ENCODE data around the gene MLPH.

Gene MLPH

DNA sequence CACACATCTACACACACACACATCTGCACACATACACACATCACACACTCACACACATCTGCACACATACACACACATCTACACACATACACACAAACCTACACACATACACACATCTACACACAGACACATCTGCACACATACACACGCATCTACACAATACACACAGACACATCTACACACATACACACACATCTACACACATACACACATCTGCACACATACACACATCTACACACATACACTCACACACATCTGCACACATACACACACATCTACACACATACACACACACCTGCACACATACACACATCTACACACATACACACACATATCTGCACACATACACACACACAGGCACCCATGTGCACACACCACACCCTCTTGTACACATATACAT is 78.9 kb downstream of the MLPH start:
- DNase-seq, result no peak
- TF ChIP-seq, protein P1, sequence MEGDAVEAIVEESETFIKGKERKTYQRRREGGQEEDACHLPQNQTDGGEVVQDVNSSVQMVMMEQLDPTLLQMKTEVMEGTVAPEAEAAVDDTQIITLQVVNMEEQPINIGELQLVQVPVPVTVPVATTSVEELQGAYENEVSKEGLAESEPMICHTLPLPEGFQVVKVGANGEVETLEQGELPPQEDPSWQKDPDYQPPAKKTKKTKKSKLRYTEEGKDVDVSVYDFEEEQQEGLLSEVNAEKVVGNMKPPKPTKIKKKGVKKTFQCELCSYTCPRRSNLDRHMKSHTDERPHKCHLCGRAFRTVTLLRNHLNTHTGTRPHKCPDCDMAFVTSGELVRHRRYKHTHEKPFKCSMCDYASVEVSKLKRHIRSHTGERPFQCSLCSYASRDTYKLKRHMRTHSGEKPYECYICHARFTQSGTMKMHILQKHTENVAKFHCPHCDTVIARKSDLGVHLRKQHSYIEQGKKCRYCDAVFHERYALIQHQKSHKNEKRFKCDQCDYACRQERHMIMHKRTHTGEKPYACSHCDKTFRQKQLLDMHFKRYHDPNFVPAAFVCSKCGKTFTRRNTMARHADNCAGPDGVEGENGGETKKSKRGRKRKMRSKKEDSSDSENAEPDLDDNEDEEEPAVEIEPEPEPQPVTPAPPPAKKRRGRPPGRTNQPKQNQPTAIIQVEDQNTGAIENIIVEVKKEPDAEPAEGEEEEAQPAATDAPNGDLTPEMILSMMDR (IDR thresholded peaks at IDR 0.05; ENCODE audit: borderline replicate concordance, extremely low read depth, low read length, poor library complexity, severe bottlenecking), result no peak
- no peak for TF ChIP-seq EZH2 (IDR thresholded peaks at IDR 0.05; ENCODE audit: borderline replicate concordance, low read depth, low read length, severe bottlenecking)
- H3K4me1 ChIP-seq (ENCODE audit: insufficient read depth, low read length), result no peaks in the 10 kb centered on the region
- H3K4me2 ChIP-seq (ENCODE audit: insufficient read depth, low read length), result no peak overlapping the region
- no peaks in the 10 kb centered on the region for H3K79me2 ChIP-seq (ENCODE audit: insufficient read depth, low read length)
- H3K36me3 ChIP-seq (ENCODE audit: insufficient read depth, low read length), result no peaks in the 10 kb centered on the region
- no peak overlapping the region for H3K27ac ChIP-seq (ENCODE audit: low read length)
- no peaks in the 10 kb centered on the region for H3K9me3 ChIP-seq (ENCODE audit: insufficient read depth, low read length, severe bottlenecking)
- H3K4me3 ChIP-seq (ENCODE audit: low read depth in 1 of 2, low read length in 2 of 2), result no peak overlapping the region
- no peak overlapping the region for H3K9ac ChIP-seq (ENCODE audit: low read depth, low read length)
- no peak overlapping the region for H2AFZ ChIP-seq (ENCODE audit: low read depth, low read length)
- no peaks in the 10 kb centered on the region for H3K27me3 ChIP-seq (ENCODE audit: insufficient read depth, low read length, poor library complexity)
- H4K20me1 ChIP-seq (ENCODE audit: insufficient read depth, low read length), result no peaks in the 10 kb centered on the region
- ATAC-seq (ENCODE audit: insufficient read depth, low read depth), result no peak

DNA sequence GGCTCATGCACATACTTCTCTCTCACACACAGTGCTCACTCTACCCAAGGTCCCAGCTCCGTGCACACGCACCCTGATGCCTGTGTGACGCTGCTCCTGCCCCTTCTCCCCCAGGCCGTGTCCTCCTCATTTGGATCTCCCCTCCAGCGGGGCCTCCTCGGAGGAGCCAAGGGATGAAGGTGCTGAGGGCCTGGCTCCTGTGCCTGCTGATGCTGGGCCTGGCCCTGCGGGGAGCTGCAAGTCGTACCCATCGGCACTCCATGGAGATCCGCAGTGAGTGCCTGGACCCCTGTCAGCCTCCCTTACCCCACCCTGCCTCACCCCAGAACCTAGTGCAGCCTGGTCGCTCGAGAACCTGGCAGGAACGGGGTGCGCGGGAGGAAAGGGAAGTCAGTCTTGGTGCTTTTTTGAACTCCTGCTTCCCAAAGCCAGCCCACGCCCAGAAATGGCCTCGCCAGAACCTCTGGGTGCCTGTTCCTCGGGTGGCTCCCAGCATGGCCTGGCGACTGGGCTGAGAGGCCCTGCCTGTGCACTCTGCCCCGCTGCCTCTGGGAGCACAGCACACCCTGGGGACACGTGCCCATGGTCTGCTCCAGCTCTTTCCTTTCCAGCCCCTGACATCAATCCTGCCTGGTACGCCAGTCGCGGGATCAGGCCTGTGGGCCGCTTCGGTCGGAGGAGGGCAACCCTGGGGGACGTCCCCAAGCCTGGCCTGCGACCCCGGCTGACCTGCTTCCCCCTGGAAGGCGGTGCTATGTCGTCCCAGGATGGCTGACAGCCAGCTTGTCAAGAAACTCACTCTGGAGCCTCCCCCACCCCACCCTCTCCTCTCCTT is 79.6 kb downstream of the MLPH start, which contains the start of gene PRLH:
Gene PRLH (plus strand): TSS at position 174 of the 835 bp plus-strand sequence. CDS start 0 bp downstream, at position 174.
- Histone ChIP-seq H3K9ac (ENCODE audit: low read depth, low read length) (no peak within 1 kb of the TSS), H3K4me2 (ENCODE audit: insufficient read depth, low read length) (no peak within 1 kb of the TSS), H2AFZ (ENCODE audit: low read depth, low read length) (no peak within 1 kb of the TSS), H3K4me3 (ENCODE audit: low read depth in 1 of 2, low read length in 2 of 2) (no peak within 1 kb of the TSS), H3K27ac (ENCODE audit: low read length) (no peak within 1 kb of the TSS), H4K20me1 (ENCODE audit: insufficient read depth, low read length) (no peaks in the 10 kb centered on the region), H3K27me3 (ENCODE audit: insufficient read depth, low read length, poor library complexity) (no peaks in the 10 kb centered on the region), H3K36me3 (ENCODE audit: insufficient read depth, low read length) (no peaks in the 10 kb centered on the region), H3K79me2 (ENCODE audit: insufficient read depth, low read length) (no peaks in the 10 kb centered on the region), H3K4me1 (ENCODE audit: insufficient read depth, low read length) (no peaks in the 10 kb centered on the region), H3K9me3 (ENCODE audit: insufficient read depth, low read length, severe bottlenecking) (no peaks in the 10 kb centered on the region)
- ATAC-seq (ENCODE audit: insufficient read depth, low read depth) (no peak), DNase-seq (no peak)
- TF ChIP-seq EZH2 (IDR thresholded peaks at IDR 0.05; ENCODE audit: borderline replicate concordance, low read depth, low read length, severe bottlenecking), result no peak
- TF ChIP-seq, protein P1 (IDR thresholded peaks at IDR 0.05; ENCODE audit: borderline replicate concordance, extremely low read depth, low read length, poor library complexity, severe bottlenecking), result no peak

DNA sequence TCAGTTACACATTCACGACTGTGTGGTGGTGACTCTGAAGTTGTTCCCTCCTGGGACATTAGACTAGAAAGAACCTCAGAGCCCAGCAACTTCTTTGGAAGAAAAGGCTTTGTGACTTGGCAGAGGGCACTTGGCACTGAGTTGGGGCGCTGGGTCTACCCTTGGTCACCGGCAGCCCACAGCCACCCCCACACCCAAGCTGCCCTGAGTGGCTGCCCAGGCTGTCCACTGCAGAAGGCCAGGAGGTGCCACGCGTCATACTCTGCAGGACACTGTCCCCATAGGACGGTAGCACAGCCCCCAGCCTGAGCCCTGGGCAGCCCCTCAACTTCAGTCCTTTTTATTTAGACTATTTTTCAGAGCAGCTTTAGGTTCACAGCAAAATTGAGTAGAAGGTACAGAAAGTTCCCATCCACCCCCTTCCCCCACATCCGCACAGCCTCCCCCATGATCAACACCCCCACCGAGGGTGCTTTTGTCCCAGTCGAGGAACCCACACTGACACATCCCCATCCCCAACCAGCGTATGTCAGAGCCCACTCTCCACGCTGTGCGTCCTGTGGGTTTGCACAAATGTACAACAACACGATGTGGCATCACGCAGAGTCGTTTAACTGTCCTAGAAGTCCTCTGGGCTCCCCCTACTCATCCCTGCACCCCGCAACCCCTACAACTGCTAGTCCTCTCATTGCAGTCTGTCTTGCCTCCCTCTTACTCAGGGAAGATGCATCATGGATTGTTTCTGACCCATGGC is 80.4 kb downstream of the MLPH start:
- H3K36me3 ChIP-seq (ENCODE audit: insufficient read depth, low read length), result no peaks in the 10 kb centered on the region
- H4K20me1 ChIP-seq (ENCODE audit: insufficient read depth, low read length), result no peaks in the 10 kb centered on the region
- H3K4me1 ChIP-seq (ENCODE audit: insufficient read depth, low read length), result no peaks in the 10 kb centered on the region
- ATAC-seq (ENCODE audit: insufficient read depth, low read depth) (no peak), DNase-seq (no peak)
- TF ChIP-seq, protein P1 (IDR thresholded peaks at IDR 0.05; ENCODE audit: borderline replicate concordance, extremely low read depth, low read length, poor library complexity, severe bottlenecking), result no peak
- TF ChIP-seq EZH2 (IDR thresholded peaks at IDR 0.05; ENCODE audit: borderline replicate concordance, low read depth, low read length, severe bottlenecking), result no peak
- H3K4me3 ChIP-seq (ENCODE audit: low read depth in 1 of 2, low read length in 2 of 2), result no peak overlapping the region
- no peaks in the 10 kb centered on the region for H3K79me2 ChIP-seq (ENCODE audit: insufficient read depth, low read length)
- H2AFZ ChIP-seq (ENCODE audit: low read depth, low read length), result no peak overlapping the region
- H3K9me3 ChIP-seq (ENCODE audit: insufficient read depth, low read length, severe bottlenecking), result no peaks in the 10 kb centered on the region
- H3K4me2 ChIP-seq (ENCODE audit: insufficient read depth, low read length), result no peak overlapping the region
- H3K27ac ChIP-seq (ENCODE audit: low read length), result no peak overlapping the region
- H3K9ac ChIP-seq (ENCODE audit: low read depth, low read length), result no peak overlapping the region
- no peaks in the 10 kb centered on the region for H3K27me3 ChIP-seq (ENCODE audit: insufficient read depth, low read length, poor library complexity)

Data from DND-41 (cell line).